GM06990 (cell line): ENCODE measurements around the gene CCL15.
"Not testable (repeated sequence)": the region's sequence is repeated elsewhere in the genome, so short reads cannot be mapped to it uniquely, and the experiment has no call there.

Source experiments
- DNase-seq: peaks from one replicate; pipeline ENCODE4 v3.0.0-alpha.2; 2011; ENCODE audit not compliant: insufficient read length; ENCODE audit errors: extremely low read depth
- H3K27me3 ChIP-seq: replicated peaks from 2 replicates; pipeline ENCODE4 v1.6.0; 2011; ENCODE audit warnings: low read length; ENCODE audit not compliant: control insufficient read depth, insufficient read depth
- H3K36me3 ChIP-seq: 2 replicates; pipeline ENCODE4 v1.5.1; 2011; ENCODE audit warnings: low read length; ENCODE audit not compliant: control insufficient read depth, insufficient read depth
- H3K4me3 ChIP-seq: replicated peaks from 2 replicates; pipeline ENCODE4 v1.5.1; 2011; ENCODE audit warnings: low read depth, mild to moderate bottlenecking, control low read depth, low read length
- TF ChIP-seq, protein P1 (sequence below): IDR thresholded peaks from 2 replicates; pipeline ENCODE4 v1.5.1; 2011; ENCODE audit warnings: low read length, control low read depth, mild to moderate bottlenecking, inconsistent platforms; ENCODE audit not compliant: insufficient read depth, poor library complexity, severe bottlenecking

The CCL15 gene

DNA sequence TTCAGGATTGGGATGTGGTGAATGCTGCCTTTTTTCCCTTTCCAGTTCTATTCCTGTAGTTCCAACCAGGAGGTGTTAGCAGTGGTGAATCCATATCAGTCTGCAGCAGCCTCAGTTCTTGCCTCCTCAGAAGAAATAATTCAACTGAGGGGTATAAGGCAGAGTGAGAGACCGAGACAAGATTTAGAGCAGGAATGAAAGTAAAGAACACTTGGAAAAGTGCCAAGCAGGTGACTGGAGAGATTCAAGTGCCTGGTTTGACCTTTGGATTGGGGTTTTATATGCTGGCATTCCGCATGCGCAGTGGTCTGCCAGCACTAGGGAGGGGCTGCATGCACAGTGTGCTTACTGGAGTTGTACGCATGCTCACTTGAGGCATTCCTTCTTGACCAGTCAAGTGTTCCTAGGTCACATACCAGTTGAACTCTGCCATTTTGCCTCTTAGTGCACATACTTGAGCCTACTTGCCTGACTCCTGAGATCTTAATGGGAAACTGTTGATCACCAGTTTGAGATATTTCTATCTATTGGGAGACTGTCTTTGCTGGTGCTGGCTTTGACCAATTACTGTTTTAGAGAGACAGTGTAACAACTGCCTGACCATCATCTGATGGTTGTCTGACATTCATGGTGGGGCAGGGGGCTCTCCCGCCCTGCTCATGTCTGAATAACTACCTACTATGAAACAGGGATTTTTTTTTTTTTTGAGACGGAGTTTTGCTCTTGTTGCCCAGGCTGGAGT, 680 bp upstream of the CCL15 start:
- Histone ChIP-seq H3K4me3 (no peak overlapping the region), H3K36me3 (no peaks in the 10 kb centered on the region), H3K27me3 (no peaks in the 10 kb centered on the region)
- DNase-seq: no peak
- TF ChIP-seq, protein P1, sequence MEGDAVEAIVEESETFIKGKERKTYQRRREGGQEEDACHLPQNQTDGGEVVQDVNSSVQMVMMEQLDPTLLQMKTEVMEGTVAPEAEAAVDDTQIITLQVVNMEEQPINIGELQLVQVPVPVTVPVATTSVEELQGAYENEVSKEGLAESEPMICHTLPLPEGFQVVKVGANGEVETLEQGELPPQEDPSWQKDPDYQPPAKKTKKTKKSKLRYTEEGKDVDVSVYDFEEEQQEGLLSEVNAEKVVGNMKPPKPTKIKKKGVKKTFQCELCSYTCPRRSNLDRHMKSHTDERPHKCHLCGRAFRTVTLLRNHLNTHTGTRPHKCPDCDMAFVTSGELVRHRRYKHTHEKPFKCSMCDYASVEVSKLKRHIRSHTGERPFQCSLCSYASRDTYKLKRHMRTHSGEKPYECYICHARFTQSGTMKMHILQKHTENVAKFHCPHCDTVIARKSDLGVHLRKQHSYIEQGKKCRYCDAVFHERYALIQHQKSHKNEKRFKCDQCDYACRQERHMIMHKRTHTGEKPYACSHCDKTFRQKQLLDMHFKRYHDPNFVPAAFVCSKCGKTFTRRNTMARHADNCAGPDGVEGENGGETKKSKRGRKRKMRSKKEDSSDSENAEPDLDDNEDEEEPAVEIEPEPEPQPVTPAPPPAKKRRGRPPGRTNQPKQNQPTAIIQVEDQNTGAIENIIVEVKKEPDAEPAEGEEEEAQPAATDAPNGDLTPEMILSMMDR: no peak

DNA sequence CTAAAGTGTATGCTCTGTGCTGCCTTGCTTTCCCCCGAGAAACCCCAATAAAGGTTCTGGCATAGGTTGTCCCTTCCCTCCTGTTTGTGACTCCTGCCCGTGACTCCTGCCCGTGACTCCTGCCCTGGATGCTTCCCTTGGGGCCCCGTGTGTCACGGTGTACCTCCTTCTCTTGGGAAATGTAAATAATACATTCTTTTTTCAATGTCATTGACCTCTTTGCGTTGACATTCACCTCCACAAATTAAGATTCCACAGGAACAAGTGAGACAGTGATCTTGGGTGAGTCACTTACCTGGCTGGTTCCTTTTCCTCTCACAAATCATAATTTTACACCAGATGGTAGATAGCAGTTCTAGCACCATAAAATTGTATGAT, 632 bp downstream of the CCL15 start:
- TF ChIP-seq, protein P1: no peak
- no peak for DNase-seq
- Histone ChIP-seq H3K36me3 (no peaks in the 10 kb centered on the region), H3K4me3 (no peak overlapping the region), H3K27me3 (no peaks in the 10 kb centered on the region)

DNA sequence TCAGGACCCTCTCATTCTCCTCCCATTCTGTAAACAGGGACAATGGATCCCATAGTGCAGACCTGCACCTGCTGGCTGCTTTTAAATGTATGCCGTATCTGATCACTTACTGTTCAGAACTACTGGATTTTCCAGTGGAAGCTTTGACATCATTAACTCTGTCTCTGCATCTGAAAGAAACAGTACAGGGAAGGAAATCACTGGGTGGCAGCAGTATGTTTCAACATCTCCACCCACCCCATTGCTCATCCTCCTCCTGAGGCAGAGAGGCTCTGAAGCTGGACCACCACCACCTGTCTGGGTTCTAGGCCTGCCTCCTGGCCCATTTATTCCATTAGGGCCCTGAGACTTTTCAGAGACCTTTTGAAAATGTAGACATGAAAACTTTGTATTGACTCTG, 2.6 kb downstream of the CCL15 start:
- no peak for DNase-seq
- no peaks in the 10 kb centered on the region for H3K27me3 ChIP-seq
- H3K4me3 ChIP-seq: no peak overlapping the region
- H3K36me3 ChIP-seq: no peaks in the 10 kb centered on the region
- TF ChIP-seq, protein P1: no peak

DNA sequence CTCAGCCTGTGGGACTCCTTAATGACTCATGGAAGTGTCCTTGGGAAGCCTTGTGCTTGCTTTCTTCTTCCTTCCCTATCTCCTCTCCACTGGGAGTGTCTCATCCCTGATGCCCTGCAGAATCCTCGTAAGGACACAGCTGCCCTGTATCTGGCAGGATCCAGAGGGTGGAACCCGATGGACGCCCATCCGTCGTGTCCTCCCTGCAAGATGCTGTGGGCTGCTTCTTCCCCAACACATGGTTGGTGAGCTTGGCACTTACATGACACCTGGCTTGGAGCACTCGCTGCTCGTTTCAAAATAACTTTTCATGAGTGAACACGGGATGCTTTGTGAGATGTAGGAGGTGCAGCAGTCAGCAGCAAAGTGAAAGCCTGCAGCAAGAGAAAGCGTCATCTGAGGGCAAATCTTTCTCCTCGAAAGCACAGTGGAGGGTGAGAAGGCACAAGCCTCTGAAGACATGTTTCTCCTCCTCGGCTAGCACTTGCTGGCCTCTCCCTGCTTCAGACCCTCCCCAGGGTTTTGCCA, 3.3 kb downstream of the CCL15 start:
- TF ChIP-seq, protein P1: no peak
- Histone ChIP-seq H3K4me3 (no peak overlapping the region), H3K36me3 (no peaks in the 10 kb centered on the region), H3K27me3 (no peaks in the 10 kb centered on the region)
- no peak for DNase-seq

DNA sequence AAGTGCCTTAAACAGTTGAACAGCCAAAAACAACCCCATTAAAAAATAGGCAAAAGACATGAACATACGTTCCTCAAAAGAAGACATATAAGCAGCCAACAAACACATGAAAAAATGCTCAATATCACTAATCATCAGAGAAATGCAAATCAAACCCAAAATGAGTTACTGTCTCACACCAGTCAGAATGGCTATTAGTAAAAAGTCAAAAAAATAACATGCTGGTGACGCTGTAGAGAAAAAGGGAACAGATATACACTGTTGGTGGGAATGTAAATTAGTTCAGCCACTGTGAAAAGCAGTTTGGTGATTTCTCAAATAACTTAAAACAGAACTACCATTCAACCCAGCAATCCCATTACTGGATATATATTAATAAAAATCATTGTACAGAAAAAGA, 6.0 kb downstream of the CCL15 start:
- not testable (repeated sequence) for H3K36me3 ChIP-seq, DNase-seq, H3K27me3 ChIP-seq, H3K4me3 ChIP-seq

DNA sequence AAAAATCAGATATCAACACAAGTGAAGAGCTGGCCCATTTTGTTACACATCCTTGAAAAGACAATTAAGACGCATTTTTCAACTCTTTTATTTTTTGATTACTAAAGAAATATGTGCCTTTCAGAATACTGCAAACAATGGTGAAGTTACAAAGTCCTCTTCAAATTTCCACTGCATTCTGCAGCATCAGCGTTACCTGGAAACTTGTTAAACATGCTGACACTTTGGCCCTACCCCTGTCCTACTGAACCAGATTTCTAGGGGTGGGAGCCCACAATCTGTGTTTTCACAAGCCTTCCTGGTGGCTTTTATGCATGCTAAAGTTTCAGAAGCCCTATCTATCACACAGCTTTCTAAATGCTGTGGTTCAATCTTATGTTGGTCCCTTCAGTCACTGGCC, 10.3 kb downstream of the CCL15 start:
- H3K36me3 ChIP-seq: no peaks in the 10 kb centered on the region
- no peak overlapping the region for H3K4me3 ChIP-seq
- no peak for DNase-seq
- H3K27me3 ChIP-seq: no peaks in the 10 kb centered on the region
- TF ChIP-seq, protein P1: no peak
